Measurements from ENCODE around the gene SLC25A29. TPM values are rescaled to one million over a fixed set of nuclear protein-coding genes. Genes with fewer than 3 reads are reported as not detected.
"Not testable (repeated sequence)": the region's sequence is repeated elsewhere in the genome, so short reads cannot be mapped to it uniquely, and the experiment has no call there.

The SLC25A29 gene
- total and polyA plus RNA-seq, 8 donors, result 10.6 to 85.2 (median 22.5) TPM

DNA sequence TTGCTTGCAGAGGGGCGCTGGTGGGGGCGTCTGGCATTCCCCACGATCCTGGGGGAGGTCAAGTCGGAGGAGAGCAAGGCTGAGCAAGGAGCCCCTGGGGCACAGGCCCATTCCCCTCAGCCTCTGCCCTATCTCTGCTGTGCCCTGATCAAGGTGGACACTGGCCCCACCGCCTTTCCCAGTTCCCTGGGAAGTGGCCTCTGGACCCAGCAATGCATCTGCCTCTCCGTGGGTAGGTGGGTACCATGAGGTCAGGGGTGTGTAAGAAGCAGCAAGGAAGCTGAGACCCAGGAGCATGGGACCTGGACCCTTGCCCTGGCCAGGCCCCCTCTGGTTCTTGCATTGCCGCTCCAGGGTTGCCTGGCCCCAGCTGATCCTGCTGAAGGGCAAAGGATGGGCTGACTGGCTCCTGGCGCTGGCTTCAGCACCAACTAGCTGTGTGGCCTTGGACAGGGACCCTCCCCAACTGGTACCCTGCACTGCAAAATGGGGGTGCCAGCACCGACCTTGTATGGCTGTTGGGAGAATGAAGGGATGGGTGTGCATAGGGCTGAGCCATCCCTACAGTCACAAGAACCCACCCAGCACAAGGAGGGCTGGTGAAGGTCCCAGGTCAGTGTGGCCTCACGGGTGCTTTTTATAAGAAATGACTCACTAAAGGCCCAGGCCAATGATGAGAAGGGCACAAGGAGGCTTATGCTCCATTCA lies 19.6 kb downstream of the SLC25A29 start:
- intact Hi-C loops (cut with DNase I), result loop anchor here in 1 of 3 donors (10.0 kb wide), 1 partner anchor 88 kb away; the partner anchor contains the start of gene WDR25
- ATAC-seq (no peak), FAIRE-seq (no peak), DNase-seq (peak in 2 of 6 donors; percentile 29 to 72)
- TF ChIP-seq, protein P1, sequence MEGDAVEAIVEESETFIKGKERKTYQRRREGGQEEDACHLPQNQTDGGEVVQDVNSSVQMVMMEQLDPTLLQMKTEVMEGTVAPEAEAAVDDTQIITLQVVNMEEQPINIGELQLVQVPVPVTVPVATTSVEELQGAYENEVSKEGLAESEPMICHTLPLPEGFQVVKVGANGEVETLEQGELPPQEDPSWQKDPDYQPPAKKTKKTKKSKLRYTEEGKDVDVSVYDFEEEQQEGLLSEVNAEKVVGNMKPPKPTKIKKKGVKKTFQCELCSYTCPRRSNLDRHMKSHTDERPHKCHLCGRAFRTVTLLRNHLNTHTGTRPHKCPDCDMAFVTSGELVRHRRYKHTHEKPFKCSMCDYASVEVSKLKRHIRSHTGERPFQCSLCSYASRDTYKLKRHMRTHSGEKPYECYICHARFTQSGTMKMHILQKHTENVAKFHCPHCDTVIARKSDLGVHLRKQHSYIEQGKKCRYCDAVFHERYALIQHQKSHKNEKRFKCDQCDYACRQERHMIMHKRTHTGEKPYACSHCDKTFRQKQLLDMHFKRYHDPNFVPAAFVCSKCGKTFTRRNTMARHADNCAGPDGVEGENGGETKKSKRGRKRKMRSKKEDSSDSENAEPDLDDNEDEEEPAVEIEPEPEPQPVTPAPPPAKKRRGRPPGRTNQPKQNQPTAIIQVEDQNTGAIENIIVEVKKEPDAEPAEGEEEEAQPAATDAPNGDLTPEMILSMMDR (IDR thresholded peaks at IDR 0.05), result no peak
- H3K27me3 ChIP-seq, result no peaks in the 10 kb centered on the region
- 69 to 75% methylated on average over 10 of the region's 10 CpGs for WGBS, 2 donors
- no peaks in the 10 kb centered on the region for H3K4me1 ChIP-seq
- no peak overlapping the region for H3K4me3 ChIP-seq
- no peak overlapping the region for H3K27ac ChIP-seq
- no peaks in the 10 kb centered on the region for H3K9me3 ChIP-seq
- H3K36me3 ChIP-seq, result peaks cover 0 to under 1% (median 0%) of the 10 kb centered on the region in 3 donors

- FAIRE-seq, result no peak
- intact Hi-C loops (cut with DNase I), result loop anchor here in 1 of 3 donors (10.0 kb wide), 1 partner anchor 89 kb away; the partner anchor contains the start of gene WDR25
- DNase-seq, result no peak
- WGBS, 2 donors, result 23 to 33% methylated on average over 7 to 13 of the region's 13 CpGs
- no peaks in the 10 kb centered on the region for H3K9me3 ChIP-seq
- H3K27ac ChIP-seq, result peak overlapping the region; percentile 57 to 89 (median 78)
- TF ChIP-seq, protein P1 (IDR thresholded peaks at IDR 0.05), result no peak
- peak in 1 of 4 donors; percentile 2 for ATAC-seq
- no peaks in the 10 kb centered on the region for H3K36me3 ChIP-seq
- no peaks in the 10 kb centered on the region for H3K27me3 ChIP-seq
- H3K4me1 ChIP-seq, result no peaks in the 10 kb centered on the region
- H3K4me3 ChIP-seq, result peak overlapping the region; percentile 41 to 87 (median 60)
Measured at GRCh38 chr14:100285913-100286400, 20.3 kb downstream of the SLC25A29 start.

- peak overlapping the region; percentile 57 to 89 (median 78) for H3K27ac ChIP-seq
- H3K4me3 ChIP-seq, result peak overlapping the region; percentile 41 to 87 (median 60)
- intact Hi-C loops (cut with DNase I), result loop anchor here in 1 of 3 donors (10.0 kb wide), 1 partner anchor 90 kb away; the partner anchor contains the start of gene WDR25
- no peaks in the 10 kb centered on the region for H3K4me1 ChIP-seq
- ATAC-seq, result peak; percentile 93 to 96 (median 96)
- TF ChIP-seq, protein P1 (IDR thresholded peaks at IDR 0.05), result peak; percentile 55 to 68 (median 61)
- H3K36me3 ChIP-seq, result no peaks in the 10 kb centered on the region
- FAIRE-seq, result no peak
- no peaks in the 10 kb centered on the region for H3K27me3 ChIP-seq
- no peaks in the 10 kb centered on the region for H3K9me3 ChIP-seq
- 0 to 1% methylated on average over 63 to 82 of the region's 82 CpGs for whole genome bisulfite sequencing, 2 donors
- DNase-seq, result peak; percentile 59 to 95 (median 79)
Measured at GRCh38 chr14:100285021-100285912, 21.0 kb downstream of the SLC25A29 start.

- Histone ChIP-seq H3K9me3 (no peaks in the 10 kb centered on the region), H3K27ac (peak overlapping the region in 3 of 4 donors; percentile 57 to 89 (median 69)), H3K36me3 (no peaks in the 10 kb centered on the region), H3K27me3 (no peaks in the 10 kb centered on the region), H3K4me3 (peak overlapping the region in 2 of 4 donors; percentile 53 to 87), H3K4me1 (no peaks in the 10 kb centered on the region)
- FAIRE-seq (no peak), DNase-seq (peak in 1 of 6 donors; percentile 44), ATAC-seq (no peak)
- WGBS, 2 donors, result 58% methylated on average over 26 of the region's 26 CpGs
- intact Hi-C loops (cut with DNase I), result loop anchor here in 1 of 3 donors (10.0 kb wide), 1 partner anchor 91 kb away; the partner anchor contains the start of gene WDR25
- TF ChIP-seq, protein P1 (IDR thresholded peaks at IDR 0.05), result no peak
Measured at GRCh38 chr14:100283984-100284881, 22.0 kb downstream of the SLC25A29 start.

- not testable (repeated sequence) for ATAC-seq, H3K4me1 ChIP-seq, H3K36me3 ChIP-seq, H3K27ac ChIP-seq, H3K4me3 ChIP-seq, H3K9me3 ChIP-seq, H3K27me3 ChIP-seq, FAIRE-seq
- DNase-seq, result peak in 1 of 6 donors; percentile 10
- 93 to 94% methylated on average over 9 of the region's 9 CpGs for WGBS, 2 donors
- intact Hi-C loops (cut with DNase I), result loop anchor here in 1 of 3 donors (10.0 kb wide), 1 partner anchor 91 kb away; the partner anchor contains the start of gene WDR25
Measured at GRCh38 chr14:100283436-100283835, 22.8 kb downstream of the SLC25A29 start.
